ENCODE data around the gene LYG2.
"Not testable (repeated sequence)": the region's sequence is repeated elsewhere in the genome, so short reads cannot be mapped to it uniquely, and the experiment has no call there.

Gene LYG2

GRCh38 chr2:99198103-99198841 is 57.2 kb downstream of the LYG2 start:
- H3K9ac ChIP-seq = no peak overlapping the region
- no peaks in the 10 kb centered on the region for H3K27me3 ChIP-seq (ENCODE audit: insufficient read depth, low read depth)
- H3K4me1 ChIP-seq (ENCODE audit: low read depth, poor library complexity, severe bottlenecking) = no peaks in the 10 kb centered on the region
- no peak overlapping the region for H2AFZ ChIP-seq (ENCODE audit: low read depth)
- H3K27ac ChIP-seq = no peak overlapping the region
- no peak overlapping the region for H3K4me3 ChIP-seq (IDR thresholded peaks at IDR 0.05; ENCODE audit: insufficient read depth, low read depth, low read length)
- TF ChIP-seq CTCF (conservative IDR thresholded peaks at IDR 0.05; ENCODE audit: low read depth, low read length) = no peak
- H3K36me3 ChIP-seq (ENCODE audit: insufficient read depth) = 0 out of 2 replicates have a peak, but pooled peaks cover 2% of the 10 kb centered on the region
- no peak overlapping the region for H3K4me2 ChIP-seq
- H3K79me2 ChIP-seq (ENCODE audit: insufficient read depth, low read depth) = no peaks in the 10 kb centered on the region
- H4K20me1 ChIP-seq (ENCODE audit: insufficient read depth) = no peaks in the 10 kb centered on the region

- H3K27me3 ChIP-seq (ENCODE audit: insufficient read depth, low read depth); H3K79me2 ChIP-seq (ENCODE audit: insufficient read depth, low read depth); H3K4me3 ChIP-seq (IDR thresholded peaks at IDR 0.05; ENCODE audit: insufficient read depth, low read depth, low read length); H3K4me1 ChIP-seq (ENCODE audit: low read depth, poor library complexity, severe bottlenecking); H3K9ac ChIP-seq; H3K27ac ChIP-seq; H3K36me3 ChIP-seq (ENCODE audit: insufficient read depth); H4K20me1 ChIP-seq (ENCODE audit: insufficient read depth); H3K4me2 ChIP-seq; H2AFZ ChIP-seq (ENCODE audit: low read depth): not testable (repeated sequence)
These were observed 63.1 kb downstream of the LYG2 start for GRCh38 chr2:99192364-99192763.

Measured in KMS-11 (cell line).